ENCODE measurements around the gene INSIG2.

Gene INSIG2

DNA sequence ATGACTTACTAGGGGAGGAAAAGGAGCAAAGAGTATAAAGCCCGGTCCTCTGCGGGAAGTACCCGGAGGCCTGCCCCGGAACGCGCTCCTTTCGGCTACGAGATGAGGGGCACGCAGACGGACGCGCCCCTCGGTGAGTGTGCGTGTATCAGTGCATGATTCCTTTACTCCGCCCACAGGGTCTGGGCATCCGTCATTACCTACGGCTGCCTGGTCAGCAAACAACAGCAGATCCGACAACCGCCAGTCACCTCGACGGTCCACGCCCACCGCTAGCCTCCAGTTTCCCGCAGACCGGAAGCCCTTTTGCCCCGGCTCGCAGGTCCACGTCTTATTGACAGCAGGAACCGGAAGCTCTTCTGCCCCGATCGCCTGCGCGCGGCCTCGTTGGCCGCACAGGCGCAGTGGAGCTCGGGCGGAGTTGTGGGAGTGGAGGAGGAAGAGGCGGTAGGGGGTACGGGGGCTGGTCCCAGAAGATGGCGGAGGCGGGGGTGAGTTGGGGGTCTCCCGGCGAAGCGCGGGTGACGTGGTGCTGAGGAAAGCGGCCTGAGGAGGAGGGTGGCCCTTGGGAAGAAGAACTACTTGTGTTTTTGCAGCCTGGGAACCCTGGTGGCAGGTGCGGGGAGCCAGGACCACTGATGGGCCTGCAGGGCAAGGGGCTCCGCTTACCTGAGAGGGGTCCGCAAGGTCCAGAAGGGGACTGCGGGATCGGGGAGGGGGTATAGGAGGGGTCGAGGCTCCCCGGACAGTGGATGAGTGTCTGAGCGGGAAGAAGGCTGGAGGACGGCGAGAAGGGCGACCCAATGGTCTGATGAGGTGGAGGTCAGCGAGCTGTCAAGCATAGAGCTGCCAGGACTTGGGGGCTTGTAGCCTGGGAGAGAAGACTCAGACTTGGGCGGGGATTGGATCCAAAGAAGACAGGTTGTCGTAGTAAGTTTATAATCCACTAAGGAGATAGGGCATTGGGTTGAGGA is at the start of gene INSIG2:
Gene INSIG2 (plus strand): TSS at position 421 of the 974 bp plus-strand sequence. CDS start 8,086 bp downstream, outside the sequence.
- DNase-seq = peak; percentile 95

DNA sequence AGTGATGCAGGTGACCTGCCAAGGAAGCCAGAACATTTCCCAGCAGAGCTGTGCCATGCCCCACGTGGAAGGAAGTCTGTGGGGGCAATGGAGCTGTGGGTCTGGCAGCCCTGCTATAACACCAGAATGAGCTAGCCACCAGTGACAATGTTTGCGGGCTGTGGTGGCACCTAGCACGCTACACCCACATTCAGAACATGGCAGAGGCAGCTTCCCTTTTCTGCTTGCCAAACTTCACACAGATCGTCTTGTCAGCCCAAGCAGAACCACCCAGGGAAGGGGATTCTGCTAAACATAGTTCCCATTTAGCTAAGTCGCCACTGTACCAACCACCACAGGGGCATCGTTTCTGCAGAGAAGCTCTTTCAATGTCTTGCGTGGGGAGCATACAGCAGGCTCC is 47.4 kb upstream of the INSIG2 start:
- no peak for DNase-seq

DNA sequence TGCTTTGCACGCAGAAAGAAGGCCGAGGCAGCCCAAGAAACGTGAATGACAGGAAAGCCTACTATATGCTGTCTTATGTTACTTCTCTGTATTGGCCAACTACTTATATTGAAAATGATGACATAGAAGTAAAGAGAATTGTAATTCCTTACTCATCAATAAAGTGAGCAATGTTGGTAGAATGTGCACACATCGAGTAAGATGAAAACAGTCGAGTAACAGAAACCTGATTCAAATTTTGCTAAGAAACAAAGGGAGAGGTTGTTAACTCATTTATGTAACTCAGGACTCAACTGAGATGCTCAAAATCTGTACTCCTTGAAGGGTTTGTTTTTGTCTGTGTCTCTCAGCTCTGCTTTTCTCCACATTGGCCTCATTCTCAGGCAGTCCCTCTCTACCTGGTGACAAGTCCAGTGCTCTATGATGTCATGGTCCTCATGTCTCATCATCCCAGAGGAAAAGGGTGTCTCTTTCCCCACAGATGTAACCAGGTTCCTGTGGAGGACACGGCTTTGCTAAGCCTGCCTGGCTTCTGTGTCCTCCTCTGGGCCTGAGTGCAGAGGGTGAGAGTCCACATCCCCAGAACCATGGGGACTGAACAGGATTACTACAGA is 44.1 kb upstream of the INSIG2 start:
- DNase-seq = no peak

DNA sequence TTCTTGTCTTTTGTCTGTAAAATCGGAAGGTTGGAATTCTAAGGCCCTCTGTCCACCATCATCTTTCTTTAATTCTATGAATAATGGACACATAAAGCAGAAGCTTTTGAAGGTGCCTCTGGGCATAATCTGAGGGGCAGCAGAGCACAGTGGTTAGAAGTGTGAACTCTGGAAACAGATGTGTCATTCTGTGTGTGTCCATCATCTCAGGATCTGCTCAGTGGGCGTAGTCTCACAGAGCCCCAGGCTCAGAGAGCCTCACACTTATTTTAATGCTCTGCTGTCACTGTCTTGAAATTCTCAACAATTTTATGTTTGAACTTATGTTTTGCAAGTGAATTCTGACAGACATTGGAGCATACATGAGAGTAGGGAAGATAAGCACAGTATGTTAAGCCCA is 43.4 kb upstream of the INSIG2 start:
- no peak for DNase-seq

DNA sequence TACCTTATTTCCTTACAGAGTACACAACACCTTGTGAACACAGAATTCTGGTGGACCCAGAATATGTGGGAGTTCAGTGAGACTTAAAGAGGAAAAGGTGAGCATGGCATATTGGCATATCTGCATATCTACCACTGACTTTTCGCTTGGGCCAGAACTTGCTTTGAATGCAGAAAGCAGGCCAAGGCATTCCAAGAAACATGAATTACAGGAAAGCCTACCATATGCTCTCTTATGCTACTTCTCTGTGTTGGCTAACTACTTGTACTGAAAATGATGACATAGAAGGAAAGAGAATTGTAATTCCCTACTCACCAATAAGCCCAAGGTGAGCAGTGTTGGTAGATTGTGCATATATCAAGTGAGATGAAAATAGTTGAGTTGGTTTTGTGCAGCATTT is 43.0 kb upstream of the INSIG2 start:
- no peak for DNase-seq

DNA sequence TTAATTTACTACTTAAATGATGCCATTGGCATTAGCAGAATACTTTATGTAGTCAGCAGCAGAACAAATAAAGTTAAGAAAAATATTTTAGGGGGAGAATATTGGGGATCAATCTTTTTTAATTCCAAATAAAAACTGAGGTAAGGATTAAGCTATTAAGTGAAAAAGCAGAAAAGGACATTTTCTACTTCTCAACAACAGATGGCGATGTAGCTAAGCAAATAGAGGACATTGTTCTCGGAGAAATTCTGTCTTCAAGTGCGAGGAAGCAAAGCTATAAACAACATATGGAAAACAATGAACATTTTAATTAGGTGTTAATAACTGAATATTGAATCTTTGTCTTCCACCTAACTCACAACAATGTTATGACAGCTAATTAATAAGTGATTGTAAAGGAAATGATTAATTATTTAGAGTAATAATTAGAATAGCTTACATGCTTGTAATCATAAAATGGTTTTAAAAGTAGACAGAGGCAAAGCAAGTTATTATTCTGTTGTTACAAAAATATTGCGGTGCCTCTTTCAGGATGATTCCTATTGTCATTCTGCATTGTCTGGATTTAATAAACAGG is 41.5 kb upstream of the INSIG2 start:
- DNase-seq = no peak

DNA sequence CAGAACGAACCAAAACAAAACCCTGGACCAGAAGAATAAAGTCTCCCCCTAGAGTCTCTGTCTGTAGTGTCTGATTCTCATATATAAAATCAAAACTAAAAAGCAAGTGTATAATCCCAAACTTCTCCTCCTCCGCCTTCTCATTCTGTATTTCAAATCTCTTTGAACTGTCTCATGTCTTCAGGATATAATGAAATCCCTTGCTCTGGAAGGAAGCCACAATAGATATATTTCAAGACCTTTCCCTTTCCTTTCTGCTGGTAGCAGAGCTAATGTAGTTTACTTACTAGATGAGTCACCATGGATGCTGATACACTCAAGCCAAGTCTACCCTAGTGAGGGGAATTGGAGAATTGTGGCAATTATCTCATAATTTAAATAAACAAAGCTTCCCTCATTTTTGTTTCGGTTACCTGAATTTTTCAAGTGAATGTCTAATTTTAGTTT is 40.9 kb upstream of the INSIG2 start:
- DNase-seq = no peak

DNA sequence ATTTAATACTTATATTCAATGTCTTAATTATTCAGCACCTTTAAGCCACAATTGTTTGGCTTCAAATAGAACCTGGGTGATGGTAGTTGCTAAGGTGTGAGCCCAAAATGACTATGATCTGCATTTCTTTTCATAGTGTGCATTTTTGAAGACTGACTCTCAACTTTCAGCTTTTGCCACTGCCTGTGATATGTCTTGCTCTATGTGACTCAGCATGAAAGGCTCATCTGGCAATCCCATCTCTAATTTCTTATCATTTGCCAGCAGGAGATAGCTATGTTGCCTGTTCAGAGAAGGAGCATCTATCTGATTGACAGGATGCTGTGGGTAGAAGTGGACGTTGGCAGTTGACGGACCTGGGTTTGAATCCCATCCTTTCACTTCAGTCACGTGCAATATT is 39.9 kb upstream of the INSIG2 start:
- DNase-seq = no peak

DNA sequence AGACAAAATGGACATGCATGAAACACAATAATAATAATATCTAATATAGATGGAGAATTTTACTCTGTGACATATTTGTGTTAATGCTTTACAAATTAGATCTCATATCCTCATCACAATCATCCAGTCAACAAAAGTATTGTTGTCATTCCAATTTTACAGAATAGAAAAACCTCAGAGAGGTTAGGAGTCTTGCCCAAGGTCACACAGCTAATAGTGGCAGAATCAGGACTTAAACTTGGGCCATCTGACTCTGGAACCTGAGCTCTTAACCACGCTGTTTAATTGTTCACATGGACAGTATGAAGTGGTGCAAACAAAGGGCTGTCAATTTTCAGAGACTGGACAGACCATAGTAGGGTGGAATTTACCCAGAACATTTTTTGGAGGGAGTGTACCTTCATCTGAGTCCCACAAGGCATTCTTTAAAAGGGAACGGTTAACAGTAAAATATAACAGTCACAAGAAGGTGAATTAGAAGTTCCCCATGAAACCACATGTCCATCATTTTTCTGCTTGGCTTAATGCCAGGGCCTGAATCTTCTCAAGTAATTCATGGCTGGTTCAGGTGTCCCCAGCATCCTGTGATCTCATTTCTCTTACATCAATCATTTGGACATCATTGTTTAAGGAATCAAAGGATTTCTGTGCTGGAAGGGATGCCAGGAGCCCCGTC is 39.0 kb upstream of the INSIG2 start:
- no peak for DNase-seq

DNA sequence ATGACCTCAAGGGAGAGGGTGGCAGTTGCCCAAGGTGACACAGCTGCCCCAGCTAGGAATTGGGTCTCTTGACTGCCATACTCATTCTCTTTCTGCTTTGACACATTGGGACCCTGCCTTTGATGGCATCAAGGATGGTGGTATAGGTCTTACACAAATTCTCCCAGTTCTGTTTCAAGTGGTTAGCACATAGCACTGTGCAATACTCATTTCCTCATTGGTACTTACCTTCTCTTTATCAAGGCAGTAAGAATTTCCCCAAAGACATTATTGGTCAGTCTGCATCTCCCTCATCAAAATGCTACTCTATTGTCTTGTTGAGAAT is 38.5 kb upstream of the INSIG2 start:
- no peak for DNase-seq

DNA sequence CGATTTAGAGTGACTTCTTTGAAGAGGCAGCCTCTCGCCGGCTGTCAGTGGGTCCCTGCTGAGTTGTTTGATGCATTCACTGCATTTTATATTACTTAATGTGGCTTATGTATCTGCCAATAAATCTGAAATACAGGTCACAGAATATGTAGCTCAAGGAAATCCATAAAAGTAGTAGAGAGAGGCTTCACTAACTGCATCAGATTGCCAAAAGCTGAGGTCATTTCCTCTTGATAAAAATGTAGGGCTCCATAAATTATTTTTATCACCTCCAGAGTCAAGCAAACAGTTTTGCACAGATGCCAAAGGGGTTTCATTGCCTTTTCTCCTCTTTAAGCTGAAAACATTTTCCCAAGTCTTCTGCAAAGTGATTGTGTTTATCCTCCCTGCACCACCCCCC is 37.9 kb upstream of the INSIG2 start:
- DNase-seq = no peak

DNA sequence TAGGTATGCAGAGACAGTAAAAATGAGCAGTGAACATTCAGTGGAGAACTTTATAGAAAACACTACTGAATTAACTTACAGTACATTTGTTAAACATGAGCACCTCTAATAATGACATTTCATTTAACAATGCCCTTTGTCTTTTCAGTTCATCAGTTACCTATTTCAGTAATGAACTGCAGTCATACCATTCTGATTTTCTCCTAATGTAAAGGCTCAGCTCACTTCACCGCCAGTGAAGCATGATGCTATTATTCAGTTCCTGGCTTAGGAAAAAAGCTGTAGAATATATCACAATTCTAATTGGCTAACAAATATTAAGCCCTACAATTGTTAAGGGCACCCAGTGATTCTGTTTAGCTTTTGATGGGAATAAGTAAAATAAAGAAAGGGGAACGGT is 37.3 kb upstream of the INSIG2 start:
- DNase-seq = no peak

DNA sequence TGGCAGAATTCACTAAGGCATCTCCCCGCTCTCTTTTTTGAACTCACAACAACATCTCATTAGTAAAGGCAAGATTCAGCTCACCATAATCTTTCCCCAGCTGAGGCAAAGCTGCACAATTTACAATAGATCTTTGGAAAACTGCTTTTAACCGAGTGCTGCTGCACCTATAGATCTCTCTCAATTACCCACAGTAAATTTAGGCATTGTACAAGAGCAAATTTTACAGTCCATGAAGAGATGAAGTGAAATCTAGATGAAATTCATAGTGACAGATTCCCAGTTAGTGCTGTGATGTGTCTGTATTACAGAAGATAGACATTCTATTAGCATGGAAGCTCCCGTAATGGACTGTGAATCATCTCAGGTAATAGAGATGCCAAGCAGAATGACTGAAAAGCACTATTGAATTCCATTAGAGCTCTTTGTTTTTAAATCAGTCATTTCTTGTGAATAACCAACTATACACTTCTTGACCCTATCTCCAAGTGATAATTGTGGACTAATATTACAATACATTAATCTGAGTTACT is 36.4 kb upstream of the INSIG2 start:
- DNase-seq = no peak

DNA sequence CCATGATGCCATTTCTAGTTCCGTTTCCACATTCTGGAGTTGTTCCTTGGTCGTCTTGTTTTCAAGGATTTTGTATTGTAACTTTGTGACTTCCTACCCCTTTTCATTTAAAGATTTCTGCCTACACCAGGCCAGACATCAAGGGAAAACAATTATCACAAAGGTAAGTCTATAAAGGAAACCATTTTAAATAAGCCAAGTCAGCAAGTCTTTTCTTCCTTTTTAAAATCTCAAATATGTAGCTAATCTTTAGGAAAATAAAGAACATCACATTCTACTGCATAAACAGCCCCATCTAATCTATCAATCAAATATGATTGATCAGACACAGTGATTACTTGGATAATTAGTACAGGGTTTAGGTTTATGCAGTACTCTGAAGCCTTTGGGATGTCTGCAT is 35.8 kb upstream of the INSIG2 start:
- DNase-seq = no peak

DNA sequence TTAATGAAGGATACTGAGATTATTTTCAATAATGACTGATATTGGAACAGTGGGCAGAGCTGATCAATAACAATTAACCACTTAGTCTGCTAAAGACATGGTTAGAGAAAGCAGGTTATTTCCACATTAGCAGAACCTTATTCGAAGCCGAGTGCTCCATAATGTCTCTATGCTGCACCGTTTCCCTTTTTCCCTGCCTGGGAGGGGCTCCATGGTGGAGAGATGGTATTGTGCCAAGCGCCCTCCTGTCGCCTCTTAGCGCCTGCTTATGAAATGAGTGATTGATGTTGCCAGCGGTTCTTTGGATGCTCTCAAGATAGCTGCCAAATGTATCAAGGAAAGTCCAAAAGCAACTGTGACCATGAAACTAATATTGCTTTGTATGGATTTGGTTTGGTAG is 34.6 kb upstream of the INSIG2 start:
- no peak for DNase-seq

DNA sequence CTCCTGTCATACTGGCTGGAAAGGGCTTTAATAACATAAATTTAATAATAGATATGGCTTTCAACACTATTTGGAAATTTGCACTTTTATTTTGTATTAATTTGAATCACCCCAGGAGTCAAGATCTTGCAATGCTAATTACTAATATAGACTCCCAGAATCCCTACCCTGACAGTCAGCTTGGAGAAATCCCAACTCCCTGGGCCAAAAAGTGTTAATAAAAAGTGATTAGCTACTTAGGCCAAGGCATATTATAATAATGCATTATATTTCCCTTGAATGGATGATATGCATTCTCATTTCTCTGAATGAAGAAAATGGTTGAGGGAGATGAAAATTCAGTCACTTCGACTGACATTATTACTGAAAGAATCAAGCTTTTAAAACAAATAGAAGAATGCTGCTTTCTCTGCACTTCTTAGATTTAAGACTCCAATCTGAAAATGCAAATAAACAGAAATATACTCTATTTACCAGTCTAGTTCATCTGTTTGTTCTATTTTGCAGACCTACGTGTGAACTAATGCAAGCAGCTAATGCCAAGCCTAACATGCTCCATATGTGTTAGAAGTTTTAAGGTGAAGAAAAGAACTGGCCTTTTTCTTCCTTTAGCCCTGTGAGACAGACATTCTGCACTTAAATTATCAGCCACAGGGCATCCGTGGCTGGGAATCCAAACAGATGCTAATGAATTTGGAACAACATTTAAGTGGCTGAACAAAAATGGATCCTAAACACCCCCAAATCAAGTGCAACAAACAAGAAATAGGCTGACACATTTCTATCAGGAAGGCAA is 33.9 kb upstream of the INSIG2 start:
- no peak for DNase-seq

DNA sequence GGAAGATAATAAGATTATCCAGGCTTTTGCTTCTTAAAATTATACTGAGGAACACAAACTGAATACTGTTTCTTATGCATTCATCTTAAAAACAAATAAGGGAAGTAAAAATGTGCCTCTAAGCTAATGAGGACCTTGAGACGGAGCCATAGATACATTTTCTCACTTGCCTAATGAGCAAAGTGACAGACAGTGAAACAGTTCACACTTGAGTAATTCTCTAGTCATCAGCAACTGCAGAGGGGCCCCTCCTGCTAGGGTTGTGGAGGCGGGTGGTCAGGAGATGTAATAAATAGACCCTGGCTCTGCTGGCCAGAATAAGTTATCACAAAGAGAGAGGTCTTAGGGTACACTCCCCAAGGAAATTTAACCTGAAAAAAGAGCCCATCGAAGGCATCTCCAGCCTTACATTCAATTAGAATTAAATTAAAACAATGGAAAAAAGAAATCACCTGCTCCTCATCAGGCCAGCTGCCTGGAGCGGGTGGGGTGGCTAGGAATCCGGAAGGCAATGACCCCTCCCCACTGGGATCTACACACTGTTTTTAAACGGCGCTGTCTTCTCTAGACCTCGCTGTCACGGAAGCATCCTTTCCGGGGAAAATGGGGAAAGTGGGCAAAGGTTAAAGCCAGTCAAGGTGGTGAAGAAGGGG is 32.6 kb upstream of the INSIG2 start:
- DNase-seq = no peak

DNA sequence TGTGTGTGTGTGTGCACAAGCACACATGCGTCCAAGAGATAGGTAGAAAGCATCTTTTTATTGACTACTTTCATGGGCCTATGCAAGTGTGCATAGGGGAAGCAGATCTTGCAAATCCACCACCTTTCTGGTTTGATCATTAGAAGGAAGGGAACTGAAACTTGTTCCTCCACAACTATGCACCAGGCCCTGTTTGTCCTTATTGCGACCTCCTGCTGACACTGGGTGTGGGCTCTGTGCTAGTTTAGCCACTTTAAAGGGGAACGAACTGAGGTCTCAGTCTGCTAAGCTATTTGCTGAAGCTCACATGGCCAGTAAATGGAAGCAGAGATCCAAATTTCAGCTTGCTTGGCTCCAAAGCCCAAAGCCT is 32.1 kb upstream of the INSIG2 start:
- DNase-seq = no peak

DNA sequence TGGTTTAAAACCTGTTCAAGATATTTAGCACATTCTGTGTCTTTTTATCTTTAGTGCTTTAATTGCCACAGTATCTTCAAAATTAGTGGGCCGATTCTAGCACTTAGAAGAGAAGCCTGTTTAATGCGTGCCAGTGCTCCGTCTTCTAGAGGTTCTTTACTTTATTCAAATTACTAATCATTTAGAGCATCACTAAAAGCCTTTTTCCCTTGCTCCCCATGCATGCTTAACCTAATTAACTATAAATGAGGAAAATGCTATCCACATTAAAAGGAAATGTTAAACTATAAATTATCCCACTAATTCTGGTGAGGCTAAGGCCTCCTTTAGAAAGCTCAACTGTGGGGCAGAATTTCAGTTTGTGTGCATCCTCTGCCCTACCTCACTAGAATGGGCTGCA is 31.5 kb upstream of the INSIG2 start:
- DNase-seq = no peak

DNA sequence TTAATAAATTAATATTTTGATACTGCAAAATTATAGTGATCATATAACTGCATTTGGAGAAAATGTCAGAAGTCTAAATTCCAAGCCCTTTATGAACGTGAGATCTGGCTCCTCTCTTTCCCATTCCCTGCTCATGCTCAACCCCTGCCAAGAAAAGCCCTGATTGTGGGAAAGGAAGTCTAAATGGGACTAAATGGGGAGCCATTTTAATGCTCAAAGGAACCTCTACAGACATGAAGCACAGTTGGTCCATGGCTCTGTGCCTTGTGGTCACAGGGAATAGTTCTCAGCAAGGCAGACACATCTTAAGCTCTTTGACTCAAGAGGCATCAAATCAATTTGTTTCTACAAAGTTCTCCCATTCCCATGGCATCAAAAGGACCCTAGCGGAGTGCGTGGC is 29.3 kb upstream of the INSIG2 start:
- no peak for DNase-seq

DNA sequence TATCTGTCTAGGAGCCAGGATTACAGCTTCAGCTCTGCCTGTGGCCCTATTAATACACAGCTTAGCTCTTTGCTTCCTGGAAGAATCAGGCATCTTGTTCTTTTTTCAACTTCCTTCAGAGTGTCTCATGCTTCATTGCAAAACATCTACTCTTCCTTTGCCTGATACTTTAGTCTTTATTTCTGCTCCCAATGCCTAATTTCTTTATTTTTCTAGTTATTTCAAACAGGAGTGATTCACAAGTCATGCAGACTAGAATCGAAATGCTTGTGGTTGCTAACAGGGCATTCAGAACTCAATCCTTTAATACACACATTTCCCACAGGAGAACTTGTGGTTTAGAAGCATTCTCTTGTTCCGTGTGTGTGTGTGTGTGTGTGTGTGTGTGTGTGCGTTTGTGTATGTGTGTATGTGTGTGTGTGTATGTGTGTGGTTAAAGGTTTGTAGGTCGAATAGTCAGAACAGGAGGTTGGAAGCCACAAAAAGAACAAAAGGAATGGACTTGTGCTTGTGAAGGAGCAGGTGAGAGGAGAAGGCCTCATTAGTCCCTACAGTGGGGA is 28.3 kb upstream of the INSIG2 start:
- DNase-seq = no peak
